ENCODE data around the gene MEPCE.

DNA sequence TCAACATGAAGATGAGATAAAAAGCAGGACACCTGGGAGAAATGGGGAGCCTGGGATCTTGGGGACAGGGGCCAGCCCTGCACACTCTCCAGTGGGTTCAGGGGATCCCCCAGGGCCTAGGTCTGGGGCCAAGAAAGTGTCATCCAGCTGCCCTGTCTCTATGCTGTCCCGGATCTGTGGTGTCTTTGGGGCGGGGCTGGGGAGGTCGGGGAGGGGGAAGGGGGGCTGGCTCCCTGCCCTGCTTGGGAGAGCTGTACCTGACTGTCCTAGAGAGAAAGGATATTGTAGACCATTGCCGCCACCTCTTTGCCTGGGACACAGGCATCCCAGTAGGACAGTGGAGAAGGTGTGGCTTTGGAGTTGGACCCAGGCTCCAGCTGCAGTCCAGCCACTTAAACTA is 41.4 kb downstream of the MEPCE start:
- TF ChIP-seq, protein P1, sequence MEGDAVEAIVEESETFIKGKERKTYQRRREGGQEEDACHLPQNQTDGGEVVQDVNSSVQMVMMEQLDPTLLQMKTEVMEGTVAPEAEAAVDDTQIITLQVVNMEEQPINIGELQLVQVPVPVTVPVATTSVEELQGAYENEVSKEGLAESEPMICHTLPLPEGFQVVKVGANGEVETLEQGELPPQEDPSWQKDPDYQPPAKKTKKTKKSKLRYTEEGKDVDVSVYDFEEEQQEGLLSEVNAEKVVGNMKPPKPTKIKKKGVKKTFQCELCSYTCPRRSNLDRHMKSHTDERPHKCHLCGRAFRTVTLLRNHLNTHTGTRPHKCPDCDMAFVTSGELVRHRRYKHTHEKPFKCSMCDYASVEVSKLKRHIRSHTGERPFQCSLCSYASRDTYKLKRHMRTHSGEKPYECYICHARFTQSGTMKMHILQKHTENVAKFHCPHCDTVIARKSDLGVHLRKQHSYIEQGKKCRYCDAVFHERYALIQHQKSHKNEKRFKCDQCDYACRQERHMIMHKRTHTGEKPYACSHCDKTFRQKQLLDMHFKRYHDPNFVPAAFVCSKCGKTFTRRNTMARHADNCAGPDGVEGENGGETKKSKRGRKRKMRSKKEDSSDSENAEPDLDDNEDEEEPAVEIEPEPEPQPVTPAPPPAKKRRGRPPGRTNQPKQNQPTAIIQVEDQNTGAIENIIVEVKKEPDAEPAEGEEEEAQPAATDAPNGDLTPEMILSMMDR (IDR thresholded peaks at IDR 0.05; ENCODE audit: insufficient read depth, low read length, poor library complexity, severe bottlenecking), result no peak
- no peak for TF ChIP-seq EZH2phosphoT487 (conservative IDR thresholded peaks at IDR 0.05; ENCODE audit: low read length)

Data from SU-DHL-6 (cell line).